ENCODE results near the gene LAD1. TPM values are rescaled to one million over a fixed set of nuclear protein-coding genes. Genes with fewer than 3 reads are reported as not detected.
A peak's percentile ranks its signal among the peaks of the same experiment; 100 is the strongest.

Gene LAD1
- total and polyA plus RNA-seq, 2 of the 13 experiments (the other 11 are each of a cell fraction or from before 2014, with no cell fraction given), result 10.8 to 65.6 TPM

DNA sequence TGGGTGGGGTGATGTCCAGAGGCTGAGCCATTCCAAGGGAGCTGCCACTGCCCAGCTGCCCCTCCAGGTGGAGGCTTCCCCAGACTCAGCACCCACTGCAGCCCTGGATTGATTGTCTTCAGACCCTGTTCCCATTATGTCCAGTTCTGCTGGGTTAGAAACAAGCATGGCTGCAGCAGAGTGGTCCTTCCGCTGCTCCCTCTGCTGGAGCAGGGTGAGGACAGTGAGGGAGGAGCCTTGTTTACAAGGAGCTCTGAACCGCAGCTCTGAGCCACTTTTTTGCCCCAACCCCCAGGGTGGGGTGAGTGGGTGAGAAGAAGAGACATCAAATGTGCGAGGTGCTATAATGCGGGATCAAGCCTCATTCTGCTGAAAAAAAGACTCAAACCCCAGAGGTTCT lies 24.0 kb downstream of the LAD1 start:
- in situ Hi-C loops (cut with HindIII; ENCODE audit: extremely low pct_ligation_motif_present, low pct_unique_long_range_greater_than_20kb), result loop anchor here (5.0 kb wide), 1 partner anchor 37 kb away; no protein-coding TSS in a partner anchor
- no TSS peak for BruUV-seq (replicated peaks)

DNA sequence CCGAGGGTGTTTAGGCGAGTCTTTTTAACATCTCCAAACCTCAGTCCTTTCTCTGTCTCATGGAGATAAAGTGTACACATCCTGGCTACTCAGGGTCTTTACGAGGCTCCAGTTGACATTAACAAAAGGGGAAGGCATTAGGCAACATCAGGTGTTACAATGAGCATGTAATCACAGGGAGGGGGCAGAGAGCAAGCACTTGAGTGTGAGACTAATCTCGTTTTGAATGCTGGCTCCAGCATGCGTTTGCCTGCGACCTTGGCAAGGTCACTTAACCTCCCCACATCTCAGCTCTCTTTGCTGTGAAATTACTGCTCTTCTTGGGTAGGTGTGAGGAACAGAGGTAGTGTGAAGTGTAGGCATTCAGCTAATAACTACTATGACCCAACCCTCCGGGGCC lies 24.8 kb downstream of the LAD1 start:
- ChIA-PET POLR2A (no interaction called here), CTCF (ENCODE audit: low intra/inter-chr PET ratio, low total read pairs) (no interaction called here)
- Histone ChIP-seq H3K4me1 (ENCODE audit: insufficient read depth, low read length) (no peaks in the 10 kb centered on the region), H3K9me3 (ENCODE audit: low read length) (no peaks in the 10 kb centered on the region), H4K20me1 (ENCODE audit: insufficient read depth, low read length) (no peaks in the 10 kb centered on the region), H3K4me3 (replicated peaks in 1 of 3; ENCODE audit: insufficient read depth in 1 of 3, low read depth in 2 of 3, low read length in 3 of 3) (no peak overlapping the region), H3K9ac (ENCODE audit: insufficient read depth, low read depth, low read length) (no peak overlapping the region), H3K27me3 (ENCODE audit: control insufficient read depth in 1 of 2, insufficient read depth in 2 of 2, low read length in 2 of 2) (peaks cover 3 to 49% of the 10 kb centered on the region in 2 experiments), H3K27ac (ENCODE audit: extremely low read length, insufficient read depth, low read length) (no peak overlapping the region), H2AFZ (ENCODE audit: low read length) (no peak overlapping the region), H3K4me2 (ENCODE audit: low read depth, low read length) (no peak overlapping the region), H3K36me3 (replicated peaks in 1 of 2; ENCODE audit: control insufficient read depth in 1 of 2, insufficient read depth in 2 of 2, low read length in 2 of 2) (no peaks in the 10 kb centered on the region), H3K79me2 (ENCODE audit: insufficient read depth, low read length) (no peaks in the 10 kb centered on the region)
- FAIRE-seq, result no peak
- 0% methylated on average over 7 of the region's 7 CpGs for WGBS (ENCODE audit: low lambda C conversion rate)
- in situ Hi-C loops (cut with HindIII; ENCODE audit: extremely low pct_ligation_motif_present, low pct_unique_long_range_greater_than_20kb) (no loop called here), intact Hi-C loops (cut with micrococcal nuclease; ENCODE audit: unreplicated experiment) (no loop called here)
- BruUV-seq (replicated peaks), result no TSS peak
- no peak for DNase-seq (ENCODE audit: low spot score)
- ATAC-seq, result no peak
- TF ChIP-seq SKI (IDR thresholded peaks at IDR 0.05; ENCODE audit: partially characterized antibody) (no peak), KLF9 (CRISPR knock-in tag; IDR thresholded peaks at IDR 0.05; ENCODE audit: low read depth) (no peak), ARID5B (CRISPR knock-in tag; IDR thresholded peaks at IDR 0.05) (no peak), ZFP1 (CRISPR knock-in tag; IDR thresholded peaks at IDR 0.05) (no peak), GFI1 (CRISPR knock-in tag; IDR thresholded peaks at IDR 0.05; ENCODE audit: borderline replicate concordance) (no peak)
- TF ChIP-seq, protein P1, sequence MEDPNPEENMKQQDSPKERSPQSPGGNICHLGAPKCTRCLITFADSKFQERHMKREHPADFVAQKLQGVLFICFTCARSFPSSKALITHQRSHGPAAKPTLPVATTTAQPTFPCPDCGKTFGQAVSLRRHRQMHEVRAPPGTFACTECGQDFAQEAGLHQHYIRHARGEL (CRISPR knock-in tag; IDR thresholded peaks at IDR 0.05), result no peak

More for the DNA sequence above, 24.0 kb downstream of the LAD1 start:
- Histone ChIP-seq H2AFZ (ENCODE audit: low read length) (no peak overlapping the region), H3K27me3 (ENCODE audit: control insufficient read depth in 1 of 2, insufficient read depth in 2 of 2, low read length in 2 of 2) (peaks cover 3 to 49% of the 10 kb centered on the region in 2 experiments), H3K4me1 (ENCODE audit: insufficient read depth, low read length) (no peaks in the 10 kb centered on the region), H3K9me3 (ENCODE audit: low read length) (no peaks in the 10 kb centered on the region), H3K4me3 (replicated peaks in 1 of 3; ENCODE audit: insufficient read depth in 1 of 3, low read depth in 2 of 3, low read length in 3 of 3) (no peak overlapping the region), H4K20me1 (ENCODE audit: insufficient read depth, low read length) (no peaks in the 10 kb centered on the region), H3K4me2 (ENCODE audit: low read depth, low read length) (no peak overlapping the region), H3K9ac (ENCODE audit: insufficient read depth, low read depth, low read length) (no peak overlapping the region), H3K79me2 (ENCODE audit: insufficient read depth, low read length) (no peaks in the 10 kb centered on the region), H3K36me3 (replicated peaks in 1 of 2; ENCODE audit: control insufficient read depth in 1 of 2, insufficient read depth in 2 of 2, low read length in 2 of 2) (no peaks in the 10 kb centered on the region), H3K27ac (ENCODE audit: extremely low read length, insufficient read depth, low read length) (no peak overlapping the region)
- intact Hi-C loops (cut with micrococcal nuclease; ENCODE audit: unreplicated experiment), result no loop called here
- TF ChIP-seq ZNF263 (CRISPR knock-in tag; IDR thresholded peaks at IDR 0.05) (peak; percentile 99), FOXA3 (CRISPR knock-in tag; IDR thresholded peaks at IDR 0.05) (peak; percentile 66), FOXC1 (CRISPR knock-in tag; IDR thresholded peaks at IDR 0.05; ENCODE audit: borderline replicate concordance) (no peak), EED (CRISPR knock-in tag; IDR thresholded peaks at IDR 0.05) (no peak), ZNF567 (CRISPR knock-in tag; IDR thresholded peaks at IDR 0.05; ENCODE audit: borderline replicate concordance) (no peak), AHR (CRISPR knock-in tag; IDR thresholded peaks at IDR 0.05) (no peak), FOXA1 (IDR thresholded peaks at IDR 0.05) (no peak), FOXA1 (CRISPR knock-in tag; IDR thresholded peaks at IDR 0.05) (peak; percentile 73)
- TF ChIP-seq, protein P2, sequence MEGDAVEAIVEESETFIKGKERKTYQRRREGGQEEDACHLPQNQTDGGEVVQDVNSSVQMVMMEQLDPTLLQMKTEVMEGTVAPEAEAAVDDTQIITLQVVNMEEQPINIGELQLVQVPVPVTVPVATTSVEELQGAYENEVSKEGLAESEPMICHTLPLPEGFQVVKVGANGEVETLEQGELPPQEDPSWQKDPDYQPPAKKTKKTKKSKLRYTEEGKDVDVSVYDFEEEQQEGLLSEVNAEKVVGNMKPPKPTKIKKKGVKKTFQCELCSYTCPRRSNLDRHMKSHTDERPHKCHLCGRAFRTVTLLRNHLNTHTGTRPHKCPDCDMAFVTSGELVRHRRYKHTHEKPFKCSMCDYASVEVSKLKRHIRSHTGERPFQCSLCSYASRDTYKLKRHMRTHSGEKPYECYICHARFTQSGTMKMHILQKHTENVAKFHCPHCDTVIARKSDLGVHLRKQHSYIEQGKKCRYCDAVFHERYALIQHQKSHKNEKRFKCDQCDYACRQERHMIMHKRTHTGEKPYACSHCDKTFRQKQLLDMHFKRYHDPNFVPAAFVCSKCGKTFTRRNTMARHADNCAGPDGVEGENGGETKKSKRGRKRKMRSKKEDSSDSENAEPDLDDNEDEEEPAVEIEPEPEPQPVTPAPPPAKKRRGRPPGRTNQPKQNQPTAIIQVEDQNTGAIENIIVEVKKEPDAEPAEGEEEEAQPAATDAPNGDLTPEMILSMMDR (CRISPR knock-in tag; IDR thresholded peaks at IDR 0.05), result peak; percentile 32
- FAIRE-seq (no peak), DNase-seq (ENCODE audit: low spot score) (no peak), ATAC-seq (peak; percentile 25)
- 20% methylated on average over 4 of the region's 4 CpGs for WGBS (ENCODE audit: low lambda C conversion rate)
- ChIA-PET CTCF (ENCODE audit: low intra/inter-chr PET ratio, low total read pairs) (no interaction called here), POLR2A (no interaction called here)

Measured in HepG2 (cell line).